AG04449 (cell line): ENCODE measurements around the gene LRP1.

Experiments
- CTCF ChIA-PET: fragments of 350-600 bp; formaldehyde crosslinking; extraction: SDS; loops from one replicate; lab custom pipeline; 2021; ENCODE audit warnings: antibody characterized with exemption; lab: Yijun Ruan, JAX
- POLR2A ChIA-PET: fragments of 400-600, 350-600 bp; formaldehyde crosslinking; extraction: SDS; loops from one replicate; lab custom pipeline; 2020; ENCODE audit warnings: antibody characterized with exemption, inconsistent platforms; lab: Yijun Ruan, JAX
- DNase-seq: peaks from one replicate; pipeline ENCODE4 v3.0.0-alpha.2; 2010; ENCODE audit warnings: low read depth, low spot score
- H3K4me3 ChIP-seq: 2 replicates; pipeline ENCODE4 v1.5.1; 2011; ENCODE audit warnings: low read depth, mild to moderate bottlenecking, control low read depth, low read length
- TF ChIP-seq, protein P1 (sequence below): IDR thresholded peaks from one replicate; pipeline ENCODE4 v1.5.1; 2011; ENCODE audit warnings: mild to moderate bottlenecking, moderate library complexity, low read length, control low read depth, inconsistent platforms; ENCODE audit not compliant: insufficient read depth; ENCODE audit errors: missing control alignments

LRP1 gene

DNA sequence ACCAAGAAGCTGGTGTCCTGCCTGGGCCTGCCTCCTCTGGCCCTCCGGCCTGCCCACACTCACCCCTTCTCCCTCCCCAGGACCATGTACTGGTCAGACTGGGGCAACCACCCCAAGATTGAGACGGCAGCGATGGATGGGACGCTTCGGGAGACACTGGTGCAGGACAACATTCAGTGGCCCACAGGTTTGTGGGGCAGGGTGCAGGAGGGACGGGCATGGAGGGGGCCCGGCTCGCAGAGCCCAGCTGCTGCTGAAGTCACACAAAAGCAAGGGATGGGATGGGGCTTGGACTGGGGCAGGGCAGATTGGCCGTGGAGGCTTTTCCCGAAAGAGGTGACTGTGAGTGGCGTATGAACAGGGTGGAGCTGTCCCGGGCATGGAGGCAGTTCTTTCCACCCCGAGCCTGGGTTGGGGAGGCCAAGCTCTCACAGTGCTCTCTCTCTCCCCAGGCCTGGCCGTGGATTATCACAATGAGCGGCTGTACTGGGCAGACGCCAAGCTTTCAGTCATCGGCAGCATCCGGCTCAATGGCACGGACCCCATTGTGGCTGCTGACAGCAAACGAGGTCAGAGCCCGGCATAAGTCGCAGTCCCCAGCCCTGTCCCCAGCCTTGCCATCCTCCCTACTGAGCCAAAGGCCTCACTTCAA lies 80.5 kb downstream of the LRP1 start:
- TF ChIP-seq, protein P1, sequence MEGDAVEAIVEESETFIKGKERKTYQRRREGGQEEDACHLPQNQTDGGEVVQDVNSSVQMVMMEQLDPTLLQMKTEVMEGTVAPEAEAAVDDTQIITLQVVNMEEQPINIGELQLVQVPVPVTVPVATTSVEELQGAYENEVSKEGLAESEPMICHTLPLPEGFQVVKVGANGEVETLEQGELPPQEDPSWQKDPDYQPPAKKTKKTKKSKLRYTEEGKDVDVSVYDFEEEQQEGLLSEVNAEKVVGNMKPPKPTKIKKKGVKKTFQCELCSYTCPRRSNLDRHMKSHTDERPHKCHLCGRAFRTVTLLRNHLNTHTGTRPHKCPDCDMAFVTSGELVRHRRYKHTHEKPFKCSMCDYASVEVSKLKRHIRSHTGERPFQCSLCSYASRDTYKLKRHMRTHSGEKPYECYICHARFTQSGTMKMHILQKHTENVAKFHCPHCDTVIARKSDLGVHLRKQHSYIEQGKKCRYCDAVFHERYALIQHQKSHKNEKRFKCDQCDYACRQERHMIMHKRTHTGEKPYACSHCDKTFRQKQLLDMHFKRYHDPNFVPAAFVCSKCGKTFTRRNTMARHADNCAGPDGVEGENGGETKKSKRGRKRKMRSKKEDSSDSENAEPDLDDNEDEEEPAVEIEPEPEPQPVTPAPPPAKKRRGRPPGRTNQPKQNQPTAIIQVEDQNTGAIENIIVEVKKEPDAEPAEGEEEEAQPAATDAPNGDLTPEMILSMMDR: no peak
- DNase-seq: no peak
- POLR2A ChIA-PET: no interaction called here
- no peak overlapping the region for H3K4me3 ChIP-seq
- CTCF ChIA-PET: interaction anchor here (1.0 to 11.4 kb wide), 3 partner anchors 33 to 68 kb away, joined by 3 to 393 read pairs (median 4); a partner anchor contains a TSS

DNA sequence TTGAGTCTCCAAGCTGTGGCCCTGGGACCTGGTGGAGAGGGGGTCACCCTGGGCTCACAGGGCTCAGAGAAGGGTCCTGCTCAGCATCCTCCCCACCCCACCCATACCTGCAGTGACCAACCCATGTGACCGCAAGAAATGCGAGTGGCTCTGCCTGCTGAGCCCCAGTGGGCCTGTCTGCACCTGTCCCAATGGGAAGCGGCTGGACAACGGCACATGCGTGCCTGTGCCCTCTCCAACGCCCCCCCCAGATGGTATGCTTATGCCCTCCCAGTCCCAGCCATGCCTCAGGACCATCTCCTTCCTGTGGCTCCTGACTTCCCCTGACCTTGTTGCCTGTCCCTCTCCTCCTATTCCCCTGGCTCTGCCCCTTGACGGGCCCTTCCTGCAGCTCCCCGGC lies 81.6 kb downstream of the LRP1 start:
- TF ChIP-seq, protein P1: no peak
- ChIA-PET POLR2A (no interaction called here), CTCF (interaction anchor here (11.4 kb wide), 1 partner anchor 32 kb away, joined by 393 read pairs; a partner anchor contains a TSS)
- no peak for DNase-seq
- no peak overlapping the region for H3K4me3 ChIP-seq

DNA sequence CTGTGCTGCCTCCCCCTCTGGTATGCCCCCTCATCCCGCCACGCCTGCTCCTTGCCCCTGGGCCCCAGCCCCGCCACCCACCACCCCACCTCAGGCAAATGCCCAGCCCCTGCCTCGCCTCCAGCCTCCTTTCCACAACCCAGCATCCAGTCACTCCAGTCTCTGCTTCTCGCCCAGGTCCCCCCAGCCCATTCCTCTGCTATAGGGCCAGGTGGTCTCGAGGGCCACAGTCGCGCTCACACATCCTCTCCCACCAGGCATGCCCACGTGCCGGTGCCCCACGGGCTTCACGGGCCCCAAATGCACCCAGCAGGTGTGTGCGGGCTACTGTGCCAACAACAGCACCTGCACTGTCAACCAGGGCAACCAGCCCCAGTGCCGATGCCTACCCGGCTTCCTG lies 82.2 kb downstream of the LRP1 start:
- H3K4me3 ChIP-seq: no peak overlapping the region
- POLR2A ChIA-PET: no interaction called here
- no peak for DNase-seq
- TF ChIP-seq, protein P1: no peak
- CTCF ChIA-PET: interaction anchor here (9.8 to 11.4 kb wide), 2 partner anchors 18 to 31 kb away, joined by 290 to 393 read pairs; partner anchors contain the start of gene SHMT2

DNA sequence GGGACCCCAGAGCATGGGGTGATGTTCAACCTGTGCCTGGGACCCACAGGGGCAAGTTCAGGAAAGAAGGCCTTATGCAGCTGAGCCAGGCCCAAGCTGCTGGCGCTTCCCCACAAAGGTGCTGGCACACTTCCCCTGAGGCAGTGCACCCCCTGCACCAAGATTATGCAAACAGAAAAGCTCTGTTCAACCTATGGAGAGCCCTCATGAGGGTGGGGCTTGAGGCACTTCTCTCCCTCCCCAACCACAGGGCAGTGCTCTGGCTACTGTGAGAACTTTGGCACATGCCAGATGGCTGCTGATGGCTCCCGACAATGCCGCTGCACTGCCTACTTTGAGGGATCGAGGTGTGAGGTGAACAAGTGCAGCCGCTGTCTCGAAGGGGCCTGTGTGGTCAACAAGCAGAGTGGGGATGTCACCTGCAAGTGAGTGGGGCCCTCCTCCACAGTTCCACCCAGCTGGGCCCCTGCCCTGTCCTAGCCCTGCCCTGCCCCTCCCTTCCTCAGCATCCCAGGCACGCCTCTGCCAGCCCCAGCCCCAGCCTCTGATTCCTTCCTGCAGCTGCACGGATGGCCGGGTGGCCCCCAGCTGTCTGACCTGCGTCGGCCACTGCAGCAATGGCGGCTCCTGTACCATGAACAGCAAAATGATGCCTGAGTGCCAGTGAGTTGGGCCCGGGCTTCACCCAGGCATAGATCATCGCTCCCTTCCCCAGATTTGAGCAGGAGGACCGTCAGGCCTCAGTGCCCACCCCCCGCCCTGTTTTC lies 82.8 kb downstream of the LRP1 start:
- ChIA-PET POLR2A (no interaction called here), CTCF (interaction anchor here (0.6 to 11.4 kb wide), 3 partner anchors 17 to 722 kb away, joined by 4 to 393 read pairs (median 290); partner anchors contain the start of gene SHMT2)
- no peak overlapping the region for H3K4me3 ChIP-seq
- TF ChIP-seq, protein P1: no peak
- no peak for DNase-seq

DNA sequence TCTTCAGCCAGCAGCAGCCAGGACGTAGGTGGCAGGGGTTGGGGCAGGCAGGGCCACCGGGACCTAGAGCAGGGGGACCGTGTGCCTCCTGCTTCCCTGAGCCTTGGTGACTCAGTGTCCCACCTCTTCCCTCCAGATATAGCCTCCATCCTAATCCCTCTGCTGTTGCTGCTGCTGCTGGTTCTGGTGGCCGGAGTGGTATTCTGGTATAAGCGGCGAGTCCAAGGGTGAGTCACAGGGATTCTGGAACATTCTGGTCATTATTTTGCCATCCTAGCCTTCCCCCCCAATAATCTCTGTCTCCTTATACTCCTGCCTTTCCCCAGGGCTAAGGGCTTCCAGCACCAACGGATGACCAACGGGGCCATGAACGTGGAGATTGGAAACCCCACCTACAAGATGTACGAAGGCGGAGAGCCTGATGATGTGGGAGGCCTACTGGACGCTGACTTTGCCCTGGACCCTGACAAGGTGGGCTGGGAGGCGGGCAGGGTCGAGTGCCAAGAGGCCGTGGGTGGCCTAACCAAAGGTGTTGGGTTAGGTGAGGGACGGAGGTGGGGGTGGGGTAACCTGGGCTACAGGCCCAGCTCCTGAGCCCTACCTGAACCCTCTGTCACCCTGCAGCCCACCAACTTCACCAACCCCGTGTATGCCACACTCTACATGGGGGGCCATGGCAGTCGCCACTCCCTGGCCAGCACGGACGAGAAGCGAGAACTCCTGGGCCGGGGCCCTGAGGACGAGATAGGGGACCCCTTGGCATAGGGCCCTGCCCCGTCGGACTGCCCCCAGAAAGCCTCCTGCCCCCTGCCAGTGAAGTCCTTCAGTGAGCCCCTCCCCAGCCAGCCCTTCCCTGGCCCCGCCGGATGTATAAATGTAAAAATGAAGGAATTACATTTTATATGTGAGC lies 83.8 kb downstream of the LRP1 start:
- no peak for DNase-seq
- no peak overlapping the region for H3K4me3 ChIP-seq
- TF ChIP-seq, protein P1: no peak
- ChIA-PET CTCF (interaction anchor here (2.2 to 11.4 kb wide), 6 partner anchors 12 to 241 kb away, joined by 19 to 393 read pairs (median 50); partner anchors contain the start of genes SHMT2 and STAC3), POLR2A (no interaction called here)
